HG03196 (cell line): Measurements from ENCODE around the gene C3orf38.
"Not testable (repeated sequence)": the region's sequence is repeated elsewhere in the genome, so short reads cannot be mapped to it uniquely, and the experiment has no call there.

Experiments
- ATAC-seq: cut with Tn5 transposase; IDR thresholded peaks from one replicate; pipeline ENCODE4 v1.9.1; 2021; ENCODE audit not compliant: unreplicated experiment

Gene C3orf38

GRCh38 chr3:88149509-88150362, at the start of gene C3orf38:
Gene C3orf38 (plus strand): TSS chr3:88149959. CDS start chr3:88150053, 94 bp downstream.
- ATAC-seq: peak; percentile 84

- ATAC-seq: peak; percentile 64
Observed at GRCh38 chr3:88101142-88101541, 48.6 kb upstream of the C3orf38 start.

- ATAC-seq: no peak
Observed at GRCh38 chr3:88105325-88105724, 44.4 kb upstream of the C3orf38 start.

DNA sequence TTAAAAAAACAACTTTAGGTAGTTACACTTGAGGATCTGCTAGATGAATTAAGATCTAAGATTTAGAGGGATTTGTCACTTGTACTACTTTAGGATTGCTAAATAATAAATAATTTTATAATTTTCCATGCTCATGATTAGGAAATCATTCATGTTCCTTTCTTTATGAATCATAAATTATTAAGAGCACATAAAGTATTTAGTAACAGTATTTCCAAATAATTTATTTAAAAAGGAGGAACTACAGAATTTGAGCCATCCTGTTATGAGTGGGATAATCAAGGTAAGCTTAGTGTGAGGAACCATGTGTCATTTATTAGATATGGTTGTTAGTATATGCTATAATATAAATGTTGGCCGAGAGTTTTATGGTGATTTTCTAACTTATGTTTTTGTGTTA, 37.5 kb upstream of the C3orf38 start:
- ATAC-seq: no peak

GRCh38 chr3:88113311-88114162, 36.2 kb upstream of the C3orf38 start:
- peak; percentile 86 for ATAC-seq

GRCh38 chr3:88114878-88115549, 34.7 kb upstream of the C3orf38 start:
- no peak for ATAC-seq

GRCh38 chr3:88117683-88118082, 32.1 kb upstream of the C3orf38 start:
- ATAC-seq: no peak

GRCh38 chr3:88118603-88119002, 31.2 kb upstream of the C3orf38 start:
- ATAC-seq: not testable (repeated sequence)

- ATAC-seq: no peak
Observed at GRCh38 chr3:88123526-88123925, 26.2 kb upstream of the C3orf38 start.

- ATAC-seq: no peak
Observed at GRCh38 chr3:88131695-88132094, 18.1 kb upstream of the C3orf38 start.

DNA sequence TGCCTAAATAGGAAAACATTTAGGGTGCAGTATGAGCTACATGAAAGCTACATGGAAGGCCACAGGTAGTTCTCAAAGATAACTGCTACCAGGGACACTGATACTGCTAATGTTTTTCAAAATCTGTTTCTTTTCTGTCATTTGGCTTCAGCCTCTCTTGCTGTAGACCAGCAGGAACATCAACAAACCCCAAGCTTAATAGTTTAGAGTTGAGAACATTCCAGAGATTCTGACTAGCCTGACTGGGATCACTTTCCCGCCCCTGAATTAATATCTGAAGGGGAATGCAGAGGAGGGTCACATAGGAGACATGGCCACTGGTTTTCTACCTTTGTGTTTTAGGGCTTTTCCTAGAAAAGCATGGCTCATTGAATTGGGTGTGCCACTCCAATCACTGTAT, 16.9 kb upstream of the C3orf38 start:
- ATAC-seq: no peak

- ATAC-seq: no peak
Observed at GRCh38 chr3:88133711-88134263, 16.0 kb upstream of the C3orf38 start.

DNA sequence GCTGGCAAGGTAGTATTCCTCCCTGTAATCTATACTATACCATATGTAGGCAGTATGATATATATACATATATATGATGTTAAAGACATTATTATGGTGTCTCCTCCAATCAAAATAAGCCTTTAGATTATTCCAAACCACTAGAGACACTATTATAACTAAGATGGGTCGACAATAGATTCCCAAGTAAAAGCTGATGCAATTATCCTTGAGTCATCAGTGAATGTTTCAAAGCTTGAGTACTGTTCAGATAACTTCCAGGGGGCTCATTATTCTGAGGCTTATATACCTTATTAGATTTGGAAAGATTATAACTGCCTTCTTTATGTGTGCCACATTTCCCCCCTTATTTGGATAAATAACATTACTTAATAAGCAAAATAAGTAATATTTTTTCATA, 11.9 kb upstream of the C3orf38 start:
- ATAC-seq: no peak

GRCh38 chr3:88141458-88142083, 8.2 kb upstream of the C3orf38 start:
- ATAC-seq: peak; percentile 8

DNA sequence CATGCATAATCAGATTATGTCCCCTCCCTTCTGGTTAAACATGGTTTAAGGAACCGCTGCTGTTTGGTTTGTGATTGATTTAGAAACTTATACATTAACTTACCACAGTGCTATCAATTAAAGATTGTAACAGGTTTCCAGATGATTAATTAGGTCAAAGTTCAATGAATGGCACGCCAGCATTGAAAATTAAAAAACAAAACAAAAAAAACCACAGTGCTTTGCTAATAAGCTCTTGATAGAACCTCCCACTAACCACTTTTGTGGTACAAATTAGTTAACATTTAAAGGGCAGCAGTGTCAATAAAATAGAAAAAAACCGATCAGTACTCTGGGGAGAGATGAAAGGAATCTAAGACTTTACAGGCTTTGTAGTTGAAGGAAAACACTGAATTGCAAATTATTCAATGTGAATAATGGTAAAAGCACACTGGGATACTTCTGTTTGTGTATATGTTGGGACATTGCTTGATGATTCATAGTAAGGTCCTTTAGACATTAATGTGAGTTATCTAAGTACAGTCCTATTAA, 7.6 kb upstream of the C3orf38 start:
- peak; percentile 68 for ATAC-seq

- no peak for ATAC-seq
Observed at GRCh38 chr3:88147261-88147660, 2.5 kb upstream of the C3orf38 start.

- no peak for ATAC-seq
Observed at GRCh38 chr3:88148651-88149050, 1.1 kb upstream of the C3orf38 start.

DNA sequence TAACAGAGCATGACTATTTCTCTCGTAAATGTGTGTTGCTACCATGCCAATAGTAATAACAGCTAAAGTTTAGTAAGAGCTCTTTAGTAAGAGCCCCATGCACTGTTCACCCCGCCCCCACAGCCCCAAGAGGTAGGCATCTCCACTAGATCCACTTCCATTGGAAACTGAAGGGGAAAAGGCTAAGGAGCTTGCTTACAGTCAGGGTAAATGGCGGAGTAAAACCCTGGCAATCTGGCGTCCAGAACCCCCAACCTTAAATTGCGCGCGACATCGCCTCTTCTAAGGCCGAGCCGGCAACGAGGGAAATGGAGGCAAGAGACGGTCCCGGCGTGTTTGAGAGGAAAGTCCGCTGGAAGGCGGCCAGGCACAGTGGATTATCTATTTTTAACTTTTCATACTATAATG, 654 bp upstream of the C3orf38 start:
- peak; percentile 13 for ATAC-seq

GRCh38 chr3:88150371-88150770, 612 bp downstream of the C3orf38 start:
- peak; percentile 22 for ATAC-seq

DNA sequence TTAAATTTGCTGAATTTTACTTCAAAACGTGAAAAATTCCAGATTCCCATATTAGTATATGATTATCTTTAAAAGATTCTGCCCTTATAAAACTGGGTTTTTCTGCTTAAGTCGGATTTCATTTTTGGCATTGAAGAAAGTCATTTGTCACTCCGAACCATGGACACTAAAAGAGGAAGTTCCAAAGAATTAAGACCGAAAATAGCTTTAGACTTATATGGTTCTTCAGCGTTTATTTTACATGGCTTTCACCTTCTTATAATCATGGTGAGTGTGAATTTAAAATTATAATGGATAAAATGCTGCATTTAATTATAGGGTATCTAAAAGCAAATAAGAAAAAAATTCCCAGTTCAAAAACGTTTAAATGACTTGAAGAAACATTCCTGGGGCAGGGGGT, 1.0 kb downstream of the C3orf38 start:
- no peak for ATAC-seq
